B cell (primary cell): ENCODE data around the gene PTPRC. TPM values are rescaled to one million over a fixed set of nuclear protein-coding genes. Genes with fewer than 3 reads are reported as not detected.

ENCODE experiments used
- ATAC-seq: fragments of 200-7000 bp; cut with Tn5 transposase; one replicate; pipeline ENCODE4 v1.10.0; 2021; ENCODE audit warnings: low read depth, mild to moderate bottlenecking, moderate number of reproducible peaks, moderate library complexity
- CTCF ChIA-PET: fragments of 350-600 bp; sonication (Branson Sonifier 250); formaldehyde crosslinking; loops from one replicate; lab custom pipeline; 2021; ENCODE audit warnings: antibody characterized with exemption, inconsistent platforms; lab: Charles Lee
- POLR2A ChIA-PET: fragments of 350-600 bp; sonication (Branson Sonifier 250); formaldehyde crosslinking; loops from one replicate; lab custom pipeline; 2021; ENCODE audit warnings: antibody characterized with exemption; lab: Charles Lee
- DNase-seq: peaks from one replicate; pipeline ENCODE4 v3.0.0; 2013
- H2AFZ ChIP-seq: 2 replicates; pipeline ENCODE4 v1.6.1; 2012; ENCODE audit warnings: mild to moderate bottlenecking, low read depth, low read length; ENCODE audit not compliant: insufficient read depth, poor library complexity, severe bottlenecking
- H3K27ac ChIP-seq, 2 donors: 1 replicate in 1 of 2; 2 replicates in 1 of 2; pipeline ENCODE4 v1.5.1; 2012 to 2013; ENCODE audit warnings: low read length in 2 of 2, mild to moderate bottlenecking in 2 of 2, moderate library complexity in 1 of 2
- H3K27me3 ChIP-seq, 4 experiments: fragments of 200-600 bp in 1 of 4; sonication (generic) in 1 of 4; replicated peaks in 1 of 4; 1 replicate in 2 of 4; 2 replicates in 2 of 4; pipeline versions ENCODE4 v1.6.1 to v1.7.0; 2013 to 2016; ENCODE audit warnings: low read length in 3 of 4, mild to moderate bottlenecking in 2 of 4, mixed read lengths in 1 of 4, moderate library complexity in 1 of 4; ENCODE audit not compliant: insufficient read depth in 4 of 4, control insufficient read depth in 3 of 4; ENCODE audit errors: control extremely low read depth in 1 of 4
- H3K36me3 ChIP-seq, 2 experiments: replicated peaks in 1 of 2; 1 replicate in 1 of 2; 2 replicates in 1 of 2; pipeline versions ENCODE4 v1.6.1 to v1.7.1; 2013; ENCODE audit warnings: low read length in 1 of 2; ENCODE audit not compliant: insufficient read depth in 2 of 2, control insufficient read depth in 1 of 2; ENCODE audit errors: control extremely low read depth in 1 of 2, extremely low read depth in 1 of 2
- H3K4me1 ChIP-seq, 2 donors: fragments of 200-600 bp in 1 of 2; sonication (generic) in 1 of 2; 1 replicate in 1 of 2; 2 replicates in 1 of 2; pipeline versions ENCODE4 v1.5.1 to v1.6.1; 2013 to 2017; ENCODE audit warnings: low read length in 2 of 2; ENCODE audit not compliant: control insufficient read depth in 2 of 2, insufficient read depth in 2 of 2
- H3K4me2 ChIP-seq: replicated peaks from 2 replicates; pipeline ENCODE3; 2012; ENCODE audit warnings: mild to moderate bottlenecking, low read depth, low read length; ENCODE audit not compliant: poor library complexity, severe bottlenecking
- H3K4me3 ChIP-seq, 5 experiments: fragments of 200-600 bp in 1 of 5; sonication (generic) in 1 of 5; 1 replicate in 3 of 5; 2 replicates in 2 of 5; pipeline versions ENCODE4 v1.5.1 to v1.7.0; 2011 to 2016; ENCODE audit warnings: low read length in 4 of 5, mild to moderate bottlenecking in 4 of 5, low read depth in 2 of 5, control low read depth in 1 of 5, moderate library complexity in 1 of 5; ENCODE audit not compliant: insufficient read depth in 1 of 5; ENCODE audit errors: control extremely low read depth in 1 of 5, extremely low read depth in 1 of 5
- H3K79me2 ChIP-seq: fragments of 200-600 bp; sonication (generic); one replicate; pipeline ENCODE4 v1.6.0; 2016; ENCODE audit warnings: low read length; ENCODE audit not compliant: control insufficient read depth, insufficient read depth
- H3K9ac ChIP-seq: fragments of 200-600 bp; sonication (generic); 2 replicates; pipeline ENCODE4 v1.6.1; 2017; ENCODE audit warnings: mild to moderate bottlenecking, low read length, moderate library complexity
- H3K9me3 ChIP-seq, 3 donors: one replicate each; pipeline versions ENCODE4 v1.6.1 to v1.7.1; 2013; ENCODE audit warnings: low read length in 2 of 3; ENCODE audit not compliant: control insufficient read depth in 2 of 3, insufficient read depth in 1 of 3; ENCODE audit errors: control extremely low read depth in 1 of 3
- H4K20me1 ChIP-seq: 2 replicates; pipeline ENCODE4 v1.6.0; 2012; ENCODE audit warnings: mild to moderate bottlenecking, low read length; ENCODE audit not compliant: insufficient read depth, control insufficient read depth, poor library complexity, severe bottlenecking
- H3K27ac Mint-ChIP-seq: one replicate; pipeline ENCODE4 v1.8.0; 2021; ENCODE audit warnings: mixed read lengths
- H3K27me3 Mint-ChIP-seq: one replicate; pipeline ENCODE4 v1.8.0; 2021; ENCODE audit warnings: mixed read lengths
- H3K4me1 Mint-ChIP-seq: one replicate; pipeline ENCODE4 v1.8.0; 2021; ENCODE audit warnings: mixed read lengths
- H3K4me3 Mint-ChIP-seq: one replicate; pipeline ENCODE4 v1.8.0; 2021; ENCODE audit warnings: mixed read lengths
- H3K9me3 Mint-ChIP-seq: one replicate; pipeline ENCODE4 v1.8.0; 2022; ENCODE audit warnings: mixed read lengths; ENCODE audit not compliant: insufficient read depth
- EZH2 ChIP-seq: IDR thresholded peaks from 2 replicates; pipeline ENCODE4 v1.6.1; 2012; ENCODE audit warnings: borderline replicate concordance, low read depth, mild to moderate bottlenecking, moderate library complexity, low read length; ENCODE audit not compliant: insufficient read depth, poor library complexity, severe bottlenecking
- WGBS: methylation state at CpG from one replicate; pipeline ENCODE4 v1.1.5; 2013; ENCODE audit warnings: missing lambda C conversion rate; ENCODE audit not compliant: insufficient coverage; 5-methylcytosine and 5-hydroxymethylcytosine counted together
- intact Hi-C: fragments of 100-400 bp; cut with micrococcal nuclease; formaldehyde crosslinking; loops from one replicate; pipeline ENCODE4 v1.10.0; 2022
- polyA plus RNA-seq: library from polyadenylated mRNA; depleted of rRNA; stranded (reverse); fragments of >200 nt; gene quantifications from 2 replicates; pipeline ENCODE4 v1.2.3, GENCODE V29; 2012
- total RNA-seq, 2 donors: library from RNA; stranded (reverse); fragments of 120-200 nt in 1 of 2; gene quantifications; 1 replicate in 1 of 2; 2 replicates in 1 of 2; pipeline versions ENCODE4 v1.2.3 to v1.2.4, GENCODE V29; 2013 to 2022
- TF ChIP-seq, protein P1 (sequence below): fragments of 200-600 bp; IDR thresholded peaks from one replicate; pipeline ENCODE4 v1.8.0; 2022; ENCODE audit warnings: antibody characterized with exemption, mild to moderate bottlenecking

Gene PTPRC
- total and polyA plus RNA-seq, 2 donors (not counting 1 experiment from before 2014, with no cell fraction given): 151 to 543 TPM

DNA sequence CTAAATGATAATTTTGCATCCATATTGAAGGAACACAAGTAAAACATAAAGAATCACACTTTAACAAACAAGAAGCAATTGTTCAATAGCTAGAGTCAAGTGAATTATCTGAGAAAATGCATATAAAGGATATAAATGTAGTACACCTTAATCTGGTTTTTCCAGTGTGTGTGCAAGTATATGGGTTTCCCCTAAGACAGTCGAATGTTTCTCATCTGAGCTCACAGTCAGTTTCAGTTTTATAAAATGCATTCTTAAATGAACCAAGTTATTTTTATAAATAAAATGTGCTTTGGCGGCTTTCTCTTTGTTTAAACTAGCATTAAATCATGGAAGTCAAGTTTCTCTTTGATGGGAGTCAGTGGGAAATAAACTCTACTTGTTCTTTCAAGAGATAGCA is 125.9 kb downstream of the PTPRC start:
- WGBS: no CpG with 5 or more reads among the region's 2 CpGs

DNA sequence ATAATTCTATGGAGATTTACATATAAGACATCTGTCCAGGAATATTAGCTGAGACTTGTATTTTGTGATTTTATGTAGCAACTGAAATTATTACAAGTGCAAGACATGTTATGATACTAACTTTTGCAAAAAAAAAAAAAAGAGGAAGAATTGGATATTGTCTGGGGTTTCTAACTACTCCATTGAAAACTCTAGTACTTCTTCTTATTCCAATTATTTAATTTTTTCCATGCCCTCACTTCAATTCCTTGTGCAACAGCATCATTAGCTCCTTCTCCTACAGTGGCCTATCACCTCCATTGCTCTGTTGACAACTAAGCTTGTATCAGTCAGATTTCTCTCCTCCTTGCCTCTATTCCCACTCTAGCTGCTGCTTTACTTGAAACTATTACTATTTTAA is 126.6 kb downstream of the PTPRC start:
- DNase-seq (no peak), ATAC-seq (no peak)
- Histone ChIP-seq H3K27ac (no peak overlapping the region), H3K36me3 (no peaks in the 10 kb centered on the region), H3K4me1 (peaks cover 5 to 7% of the 10 kb centered on the region in 2 donors), H3K4me3 (no peak overlapping the region), H3K27me3 (no peaks in the 10 kb centered on the region), H2AFZ (no peak overlapping the region), H3K79me2 (no peaks in the 10 kb centered on the region), H3K9ac (no peak overlapping the region), H3K4me2 (no peak overlapping the region), H3K9me3 (no peaks in the 10 kb centered on the region), H4K20me1 (peaks cover 1% of the 10 kb centered on the region)
- CTCF ChIA-PET: no interaction called here
- Mint-ChIP-seq H3K9me3 (no peaks in the 10 kb centered on the region), H3K4me3 (no peak overlapping the region), H3K27me3 (no peaks in the 10 kb centered on the region), H3K27ac (no peak overlapping the region), H3K4me1 (peaks cover 35% of the 10 kb centered on the region)
- intact Hi-C loops: no loop called here
- TF ChIP-seq, protein P1, sequence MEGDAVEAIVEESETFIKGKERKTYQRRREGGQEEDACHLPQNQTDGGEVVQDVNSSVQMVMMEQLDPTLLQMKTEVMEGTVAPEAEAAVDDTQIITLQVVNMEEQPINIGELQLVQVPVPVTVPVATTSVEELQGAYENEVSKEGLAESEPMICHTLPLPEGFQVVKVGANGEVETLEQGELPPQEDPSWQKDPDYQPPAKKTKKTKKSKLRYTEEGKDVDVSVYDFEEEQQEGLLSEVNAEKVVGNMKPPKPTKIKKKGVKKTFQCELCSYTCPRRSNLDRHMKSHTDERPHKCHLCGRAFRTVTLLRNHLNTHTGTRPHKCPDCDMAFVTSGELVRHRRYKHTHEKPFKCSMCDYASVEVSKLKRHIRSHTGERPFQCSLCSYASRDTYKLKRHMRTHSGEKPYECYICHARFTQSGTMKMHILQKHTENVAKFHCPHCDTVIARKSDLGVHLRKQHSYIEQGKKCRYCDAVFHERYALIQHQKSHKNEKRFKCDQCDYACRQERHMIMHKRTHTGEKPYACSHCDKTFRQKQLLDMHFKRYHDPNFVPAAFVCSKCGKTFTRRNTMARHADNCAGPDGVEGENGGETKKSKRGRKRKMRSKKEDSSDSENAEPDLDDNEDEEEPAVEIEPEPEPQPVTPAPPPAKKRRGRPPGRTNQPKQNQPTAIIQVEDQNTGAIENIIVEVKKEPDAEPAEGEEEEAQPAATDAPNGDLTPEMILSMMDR: no peak
- POLR2A ChIA-PET: no interaction called here

More for the DNA sequence above, 125.9 kb downstream of the PTPRC start:
- DNase-seq (no peak), ATAC-seq (no peak)
- Histone ChIP-seq H3K4me1 (peaks cover 5 to 7% of the 10 kb centered on the region in 2 donors), H3K9me3 (no peaks in the 10 kb centered on the region), H3K9ac (no peak overlapping the region), H3K4me2 (peak overlapping the region; percentile 25), H3K27me3 (no peaks in the 10 kb centered on the region), H3K36me3 (no peaks in the 10 kb centered on the region), H4K20me1 (peaks cover 8% of the 10 kb centered on the region), H3K27ac (no peak overlapping the region), H3K79me2 (no peaks in the 10 kb centered on the region), H3K4me3 (no peak overlapping the region), H2AFZ (no peak overlapping the region)
- ChIA-PET POLR2A (no interaction called here), CTCF (no interaction called here)
- no peaks in the 10 kb centered on the region for H3K27me3 Mint-ChIP-seq
- TF ChIP-seq EZH2: no peak
- TF ChIP-seq, protein P1: no peak
- H3K4me1 Mint-ChIP-seq: peaks cover 40% of the 10 kb centered on the region
- H3K27ac Mint-ChIP-seq: no peak overlapping the region
- no peaks in the 10 kb centered on the region for H3K9me3 Mint-ChIP-seq
- intact Hi-C loops: no loop called here
- H3K4me3 Mint-ChIP-seq: no peak overlapping the region
